Cardiac fibroblast (primary cell): ENCODE data around the gene SIAH2.

Source experiments
- DNase-seq, 2 donors: peaks; one replicate each; pipeline versions ENCODE4 v3.0.0 to v3.0.0-alpha.2; 2010; ENCODE audit warnings: low read depth in 2 of 2
- H3K4me3 ChIP-seq, 2 donors: replicated peaks in 1 of 2; 1 replicate in 1 of 2; 2 replicates in 1 of 2; pipeline ENCODE4 v1.5.1; 2011; ENCODE audit warnings: low read depth in 2 of 2, low read length in 2 of 2, mild to moderate bottlenecking in 2 of 2, moderate library complexity in 1 of 2
- CTCF ChIP-seq: IDR thresholded peaks from one replicate; pipeline ENCODE4 v1.5.1; 2011; ENCODE audit warnings: low read depth, mild to moderate bottlenecking, low read length, inconsistent platforms

SIAH2 gene

GRCh38 chr3:150760431-150761200 is 2.4 kb downstream of the SIAH2 start:
- H3K4me3 ChIP-seq: peak overlapping the region; percentile 88 to 94
- no peak for DNase-seq
- no peak for TF ChIP-seq CTCF

- TF ChIP-seq CTCF: no peak
- peak overlapping the region; percentile 88 to 94 for H3K4me3 ChIP-seq
- DNase-seq: no peak
Observed at GRCh38 chr3:150759947-150760346, 3.0 kb downstream of the SIAH2 start.

- DNase-seq: peak in 1 of 2 donors; percentile 46
- TF ChIP-seq CTCF: no peak
- no peak overlapping the region for H3K4me3 ChIP-seq
Observed at GRCh38 chr3:150759319-150759718, 3.6 kb downstream of the SIAH2 start.

GRCh38 chr3:150757768-150758167 is 5.2 kb downstream of the SIAH2 start:
- no peak overlapping the region for H3K4me3 ChIP-seq
- DNase-seq: no peak
- TF ChIP-seq CTCF: no peak

- DNase-seq: no peak
- TF ChIP-seq CTCF: no peak
- no peak overlapping the region for H3K4me3 ChIP-seq
Observed at GRCh38 chr3:150757364-150757763, 5.6 kb downstream of the SIAH2 start.

GRCh38 chr3:150756491-150757059 is 6.4 kb downstream of the SIAH2 start:
- no peak for DNase-seq
- no peak overlapping the region for H3K4me3 ChIP-seq
- no peak for TF ChIP-seq CTCF

GRCh38 chr3:150755902-150756301 is 7.1 kb downstream of the SIAH2 start:
- TF ChIP-seq CTCF: no peak
- DNase-seq: no peak

More at GRCh38 chr3:150755902-150756301, 7.1 kb downstream of the SIAH2 start:
- no peak overlapping the region for H3K4me3 ChIP-seq
